Left renal pelvis (tissue), 4 donors: ENCODE data around the gene ABHD17C. TPM values are rescaled to one million over a fixed set of nuclear protein-coding genes. Genes with fewer than 3 reads are reported as not detected.

Experiments used
- DNase-seq, 4 donors: peaks; one replicate each; pipeline ENCODE4 v3.0.0-alpha.2; 2013; ENCODE audit warnings: low read depth in 4 of 4, low spot score in 3 of 4
- polyA plus RNA-seq, 4 donors: library from polyadenylated mRNA; unstranded; fragments of 120-200 nt; gene quantifications; one replicate each; pipeline ENCODE4 v1.2.1, GENCODE V29; 2013; ENCODE audit not compliant: insufficient read length in 4 of 4

The ABHD17C gene
- polyA plus RNA-seq, 4 donors: 6.8 to 40.2 (median 33.5) TPM

- no peak for DNase-seq
Observed at GRCh38 chr15:80689294-80689693, 5.8 kb upstream of the ABHD17C start.

GRCh38 chr15:80689716-80690115 is 5.4 kb upstream of the ABHD17C start:
- DNase-seq: no peak

GRCh38 chr15:80691575-80691974 is 3.5 kb upstream of the ABHD17C start:
- DNase-seq: no peak

GRCh38 chr15:80693682-80694610 is 1.2 kb upstream of the ABHD17C start:
- DNase-seq: no peak

GRCh38 chr15:80694611-80695098 is 455 bp upstream of the ABHD17C start:
- DNase-seq: no peak

- DNase-seq: no peak
Observed at GRCh38 chr15:80695911-80696661, 976 bp downstream of the ABHD17C start.

- DNase-seq: no peak
Observed at GRCh38 chr15:80697075-80697685, 2.1 kb downstream of the ABHD17C start.

GRCh38 chr15:80698676-80699075 is 3.6 kb downstream of the ABHD17C start:
- DNase-seq: no peak

GRCh38 chr15:80699981-80700380 is 4.9 kb downstream of the ABHD17C start:
- DNase-seq: no peak

- no peak for DNase-seq
Observed at GRCh38 chr15:80701676-80702311, 6.7 kb downstream of the ABHD17C start.

GRCh38 chr15:80703081-80703480 is 8.0 kb downstream of the ABHD17C start:
- no peak for DNase-seq

- no peak for DNase-seq
Observed at GRCh38 chr15:80703965-80704364, 8.9 kb downstream of the ABHD17C start.

- no peak for DNase-seq
Observed at GRCh38 chr15:80706161-80706560, 11.1 kb downstream of the ABHD17C start.

GRCh38 chr15:80709542-80709941 is 14.4 kb downstream of the ABHD17C start:
- no peak for DNase-seq

GRCh38 chr15:80710635-80711554 is 15.8 kb downstream of the ABHD17C start:
- no peak for DNase-seq

- DNase-seq: no peak
Observed at GRCh38 chr15:80711886-80712285, 16.8 kb downstream of the ABHD17C start.

GRCh38 chr15:80712956-80713355 is 17.8 kb downstream of the ABHD17C start:
- no peak for DNase-seq

GRCh38 chr15:80721476-80721875 is 26.4 kb downstream of the ABHD17C start:
- no peak for DNase-seq

- no peak for DNase-seq
Observed at GRCh38 chr15:80722811-80723210, 27.7 kb downstream of the ABHD17C start.

- DNase-seq: no peak
Observed at GRCh38 chr15:80727196-80727595, 32.1 kb downstream of the ABHD17C start.
